Nephron progenitor cell (in vitro differentiated cells): ENCODE measurements around the gene MAGI2.

Experiments
- DNase-seq: peaks from one replicate; pipeline ENCODE4 v3.0.0; 2021
- H3K27ac Mint-ChIP-seq: 2 replicates; pipeline ENCODE4 v1.8.0; 2021; ENCODE audit warnings: mild to moderate bottlenecking, moderate library complexity, mixed read lengths
- H3K27me3 Mint-ChIP-seq: 2 replicates; pipeline ENCODE4 v1.8.0; 2021; ENCODE audit warnings: mild to moderate bottlenecking, low read depth, mixed read lengths; ENCODE audit not compliant: poor library complexity
- H3K36me3 Mint-ChIP-seq: 2 replicates; pipeline ENCODE4 v1.8.0; 2021; ENCODE audit warnings: low read depth, mixed read lengths
- H3K4me1 Mint-ChIP-seq: 2 replicates; pipeline ENCODE4 v1.8.0; 2021; ENCODE audit warnings: mixed read lengths
- H3K4me3 Mint-ChIP-seq: 2 replicates; pipeline ENCODE4 v1.8.0; 2021; ENCODE audit warnings: mild to moderate bottlenecking, moderate library complexity, mixed read lengths
- H3K9me3 Mint-ChIP-seq: 2 replicates; pipeline ENCODE4 v1.8.0; 2021; ENCODE audit warnings: mild to moderate bottlenecking, moderate library complexity, mixed read lengths
- TF ChIP-seq, protein P1 (sequence below): fragments of 200-600 bp; sonication (generic); IDR thresholded peaks from 2 replicates; pipeline ENCODE4 v1.5.0; 2021; ENCODE audit warnings: antibody characterized with exemption

The MAGI2 gene

DNA sequence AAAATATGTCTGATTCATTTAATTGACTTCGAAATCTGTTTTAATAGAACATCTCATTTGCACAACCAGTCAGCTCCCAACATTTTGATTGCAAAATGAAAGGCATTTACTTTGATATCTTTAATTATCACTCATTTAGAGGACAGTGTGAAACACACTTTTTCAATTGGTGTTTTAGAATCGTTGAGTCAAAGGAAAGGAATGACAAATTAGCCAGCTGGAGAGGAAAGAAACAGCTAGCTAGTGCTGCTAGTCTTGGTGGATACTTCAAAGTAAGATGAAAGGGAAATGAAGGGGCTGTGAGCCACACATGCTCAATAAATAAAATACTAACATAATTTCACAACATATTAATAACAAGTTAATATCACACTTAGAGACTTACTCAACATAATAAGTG, 1084.7 kb downstream of the MAGI2 start:
- no peak for DNase-seq
- TF ChIP-seq, protein P1, sequence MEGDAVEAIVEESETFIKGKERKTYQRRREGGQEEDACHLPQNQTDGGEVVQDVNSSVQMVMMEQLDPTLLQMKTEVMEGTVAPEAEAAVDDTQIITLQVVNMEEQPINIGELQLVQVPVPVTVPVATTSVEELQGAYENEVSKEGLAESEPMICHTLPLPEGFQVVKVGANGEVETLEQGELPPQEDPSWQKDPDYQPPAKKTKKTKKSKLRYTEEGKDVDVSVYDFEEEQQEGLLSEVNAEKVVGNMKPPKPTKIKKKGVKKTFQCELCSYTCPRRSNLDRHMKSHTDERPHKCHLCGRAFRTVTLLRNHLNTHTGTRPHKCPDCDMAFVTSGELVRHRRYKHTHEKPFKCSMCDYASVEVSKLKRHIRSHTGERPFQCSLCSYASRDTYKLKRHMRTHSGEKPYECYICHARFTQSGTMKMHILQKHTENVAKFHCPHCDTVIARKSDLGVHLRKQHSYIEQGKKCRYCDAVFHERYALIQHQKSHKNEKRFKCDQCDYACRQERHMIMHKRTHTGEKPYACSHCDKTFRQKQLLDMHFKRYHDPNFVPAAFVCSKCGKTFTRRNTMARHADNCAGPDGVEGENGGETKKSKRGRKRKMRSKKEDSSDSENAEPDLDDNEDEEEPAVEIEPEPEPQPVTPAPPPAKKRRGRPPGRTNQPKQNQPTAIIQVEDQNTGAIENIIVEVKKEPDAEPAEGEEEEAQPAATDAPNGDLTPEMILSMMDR = no peak
- no peaks in the 10 kb centered on the region for H3K36me3 Mint-ChIP-seq
- H3K27me3 Mint-ChIP-seq = no peaks in the 10 kb centered on the region
- no peaks in the 10 kb centered on the region for H3K9me3 Mint-ChIP-seq
- H3K4me3 Mint-ChIP-seq = no peak overlapping the region
- H3K4me1 Mint-ChIP-seq = no peaks in the 10 kb centered on the region
- H3K27ac Mint-ChIP-seq = no peak overlapping the region

DNA sequence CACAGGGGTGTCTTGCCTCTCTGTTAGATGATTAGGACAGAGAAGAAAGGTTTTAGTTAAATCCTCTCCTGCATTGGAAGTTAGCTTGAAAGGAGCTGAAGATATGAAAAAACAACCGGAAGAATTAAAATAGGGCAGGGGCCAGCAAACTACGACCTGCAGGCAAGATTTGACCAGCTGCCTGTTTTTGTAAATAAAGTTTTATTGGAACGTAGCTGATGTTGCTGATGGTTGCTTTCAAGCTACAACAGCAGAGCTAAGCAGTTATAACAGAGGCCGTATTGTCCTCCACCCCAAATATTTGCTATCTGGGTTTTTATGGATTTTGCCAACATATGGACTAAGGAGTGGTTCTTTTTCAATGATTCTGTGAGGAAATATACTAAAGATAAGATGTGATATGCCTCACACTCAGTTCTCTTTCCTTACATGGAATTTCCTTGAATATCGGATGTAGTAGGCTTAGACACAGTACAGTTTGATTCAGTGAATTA, 1086.1 kb downstream of the MAGI2 start:
- no peak overlapping the region for H3K4me3 Mint-ChIP-seq
- TF ChIP-seq, protein P1 = no peak
- no peaks in the 10 kb centered on the region for H3K4me1 Mint-ChIP-seq

DNA sequence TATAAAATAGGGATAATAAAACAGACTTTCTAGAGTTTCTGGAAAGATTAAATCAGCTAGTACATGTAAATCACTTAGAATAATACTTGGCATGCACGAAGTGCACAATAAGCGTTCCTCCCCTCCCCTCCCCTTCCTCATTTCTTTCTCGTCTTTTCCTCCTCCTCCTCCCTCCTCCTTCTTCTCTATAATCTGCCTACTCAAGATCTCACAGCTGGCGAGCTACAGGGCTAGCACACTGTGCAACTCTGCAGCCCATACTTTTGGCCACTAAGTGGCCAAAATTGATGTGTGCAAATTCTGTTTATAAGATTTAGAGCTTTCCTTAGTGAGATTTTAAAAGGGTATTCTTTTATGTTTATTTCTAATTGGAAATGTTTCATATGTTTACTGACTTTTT, 1089.6 kb downstream of the MAGI2 start:
- Mint-ChIP-seq H3K4me1 (no peaks in the 10 kb centered on the region), H3K4me3 (no peak overlapping the region), H3K36me3 (no peaks in the 10 kb centered on the region), H3K27me3 (no peaks in the 10 kb centered on the region), H3K9me3 (no peaks in the 10 kb centered on the region), H3K27ac (no peak overlapping the region)
- TF ChIP-seq, protein P1 = no peak
- DNase-seq = no peak

More for the DNA sequence above, 1086.1 kb downstream of the MAGI2 start:
- Mint-ChIP-seq H3K27me3 (no peaks in the 10 kb centered on the region), H3K9me3 (no peaks in the 10 kb centered on the region), H3K36me3 (no peaks in the 10 kb centered on the region), H3K27ac (no peak overlapping the region)
- no peak for DNase-seq

DNA sequence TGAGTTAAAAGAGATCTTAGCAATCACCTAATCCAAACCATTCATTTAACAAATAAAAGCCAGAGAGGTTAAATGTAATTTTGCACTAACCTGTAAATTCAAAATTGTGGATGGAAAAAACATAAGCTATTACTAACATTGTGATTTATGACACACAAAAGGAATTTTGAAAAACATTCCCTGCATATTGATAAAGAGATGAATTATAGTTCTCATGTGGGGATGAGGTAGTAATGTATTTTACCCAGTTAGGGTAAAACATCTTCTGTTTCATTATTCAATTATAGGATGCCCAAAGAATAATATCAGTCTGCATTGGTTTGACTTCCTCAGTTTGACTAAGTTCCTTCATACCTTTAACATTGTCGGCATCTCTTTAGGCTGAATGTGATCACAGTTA, 1093.6 kb downstream of the MAGI2 start:
- TF ChIP-seq, protein P1 = no peak
- H3K4me3 Mint-ChIP-seq = no peak overlapping the region
- H3K36me3 Mint-ChIP-seq = no peaks in the 10 kb centered on the region
- H3K27me3 Mint-ChIP-seq = no peaks in the 10 kb centered on the region
- H3K4me1 Mint-ChIP-seq = no peaks in the 10 kb centered on the region
- no peak overlapping the region for H3K27ac Mint-ChIP-seq
- no peak for DNase-seq
- no peaks in the 10 kb centered on the region for H3K9me3 Mint-ChIP-seq

DNA sequence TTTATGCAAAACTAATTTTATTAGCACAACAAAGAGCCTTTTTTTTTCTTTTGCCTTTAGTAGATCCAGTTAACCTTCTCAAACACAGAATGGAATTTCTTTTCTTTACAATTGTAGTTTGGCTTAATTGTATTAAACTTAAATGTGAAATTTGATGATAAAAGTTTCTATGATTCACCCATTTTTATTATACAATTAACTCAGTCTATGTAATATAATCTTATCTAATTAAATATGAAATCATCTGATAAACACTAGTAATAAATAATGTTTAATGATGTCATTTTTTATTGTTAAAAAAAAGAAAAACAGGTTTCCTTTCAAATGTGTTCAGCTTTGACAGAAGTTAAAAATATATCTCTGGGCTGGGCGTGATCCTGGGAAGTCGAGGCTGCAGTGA, 1095.8 kb downstream of the MAGI2 start:
- Mint-ChIP-seq H3K27ac (no peak overlapping the region), H3K4me3 (no peak overlapping the region), H3K36me3 (no peaks in the 10 kb centered on the region), H3K4me1 (no peaks in the 10 kb centered on the region), H3K9me3 (no peaks in the 10 kb centered on the region), H3K27me3 (no peaks in the 10 kb centered on the region)
- TF ChIP-seq, protein P1 = no peak
- DNase-seq = no peak

DNA sequence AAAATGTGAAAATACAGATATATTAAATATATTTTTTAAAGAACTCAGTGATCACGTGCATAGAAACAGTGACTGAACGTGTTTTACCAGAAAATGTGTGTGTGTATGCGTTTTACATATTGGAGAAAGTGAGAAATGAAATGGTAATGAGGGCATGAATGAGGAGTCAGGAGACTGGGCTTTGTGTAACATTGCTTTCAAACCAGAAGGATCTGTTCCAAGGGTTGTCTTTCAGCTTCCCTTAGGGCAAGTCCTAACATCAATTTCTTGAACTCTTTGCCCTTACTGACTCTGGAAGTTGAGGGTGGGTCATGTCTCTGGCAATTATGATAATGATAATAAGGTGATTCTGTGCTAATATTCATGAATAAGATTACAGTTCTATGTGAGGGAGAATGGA, 1097.6 kb downstream of the MAGI2 start:
- H3K27ac Mint-ChIP-seq = no peak overlapping the region
- no peaks in the 10 kb centered on the region for H3K27me3 Mint-ChIP-seq
- DNase-seq = no peak
- no peak overlapping the region for H3K4me3 Mint-ChIP-seq
- TF ChIP-seq, protein P1 = no peak
- H3K4me1 Mint-ChIP-seq = no peaks in the 10 kb centered on the region
- H3K36me3 Mint-ChIP-seq = no peaks in the 10 kb centered on the region
- no peaks in the 10 kb centered on the region for H3K9me3 Mint-ChIP-seq
